HG03196 (cell line): Measurements from ENCODE around the gene KIF18B.

Source experiments
- ATAC-seq: cut with Tn5 transposase; IDR thresholded peaks from one replicate; pipeline ENCODE4 v1.9.1; 2021; ENCODE audit not compliant: unreplicated experiment

Gene KIF18B

DNA sequence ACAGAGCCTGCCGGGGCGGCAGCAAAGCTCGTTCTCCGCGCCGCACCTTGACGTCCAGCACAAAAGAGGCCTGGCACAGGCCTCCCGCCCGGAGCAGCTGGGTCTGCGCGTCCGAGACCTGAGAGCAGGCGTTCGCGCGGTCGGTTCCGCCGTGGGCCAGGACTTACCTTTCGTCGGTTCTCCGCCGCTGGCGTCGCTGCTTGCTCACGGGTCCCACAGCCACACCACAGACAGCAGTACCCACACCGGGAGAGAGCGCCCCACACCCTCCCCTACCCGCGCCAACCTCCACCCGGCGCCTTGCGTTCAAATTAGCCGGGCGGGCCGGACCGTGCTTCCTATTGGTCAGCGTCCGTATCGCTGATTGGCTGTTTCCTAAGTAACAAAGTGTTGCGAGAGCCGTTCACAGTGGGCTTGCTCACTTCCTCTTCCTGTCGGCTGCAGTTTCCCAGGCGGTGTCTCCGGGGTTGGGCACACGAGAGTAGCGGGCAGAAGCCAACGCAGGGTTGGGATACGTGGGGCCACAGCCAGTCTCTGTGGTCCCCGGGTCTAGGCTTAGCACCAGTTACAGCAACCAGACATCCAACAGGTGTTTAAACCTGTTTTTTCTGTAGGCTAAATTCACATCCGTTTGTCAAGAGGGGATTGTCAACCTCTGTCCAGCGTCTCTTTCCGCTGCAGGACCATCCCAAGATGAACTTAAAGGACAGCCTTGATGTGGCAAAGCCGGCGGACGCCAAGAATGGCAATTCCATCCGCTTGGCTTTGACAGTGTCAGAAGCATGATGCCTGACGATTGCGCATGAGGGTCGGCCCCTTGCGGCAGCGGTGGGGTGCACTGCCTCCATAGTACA, at the start of gene KIF18B:
TSS of gene KIF18B (minus strand) at position 313 of the 854 bp plus-strand sequence. CDS start 11,429 bp downstream, outside the sequence.
- peak; percentile 86 for ATAC-seq

DNA sequence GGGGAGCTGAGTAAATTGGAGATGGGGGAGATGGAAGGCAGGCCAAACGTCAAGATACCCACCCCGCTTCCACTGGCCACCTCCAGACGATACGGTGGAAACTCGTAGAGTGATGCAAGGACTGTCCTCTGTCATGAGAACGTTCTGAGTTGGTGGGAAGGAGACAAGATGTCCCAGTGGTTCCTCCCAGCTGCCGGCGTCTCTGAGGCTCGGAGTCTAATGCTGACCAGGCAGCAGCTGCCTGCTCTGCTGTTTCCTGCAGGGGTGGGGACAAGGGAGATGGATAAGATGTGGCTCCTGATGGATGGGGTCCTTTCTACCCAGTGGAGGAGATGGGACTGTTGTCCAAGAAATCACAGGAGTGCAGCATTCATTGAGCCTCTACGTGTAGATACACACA, 48.7 kb upstream of the KIF18B start:
- no peak for ATAC-seq

DNA sequence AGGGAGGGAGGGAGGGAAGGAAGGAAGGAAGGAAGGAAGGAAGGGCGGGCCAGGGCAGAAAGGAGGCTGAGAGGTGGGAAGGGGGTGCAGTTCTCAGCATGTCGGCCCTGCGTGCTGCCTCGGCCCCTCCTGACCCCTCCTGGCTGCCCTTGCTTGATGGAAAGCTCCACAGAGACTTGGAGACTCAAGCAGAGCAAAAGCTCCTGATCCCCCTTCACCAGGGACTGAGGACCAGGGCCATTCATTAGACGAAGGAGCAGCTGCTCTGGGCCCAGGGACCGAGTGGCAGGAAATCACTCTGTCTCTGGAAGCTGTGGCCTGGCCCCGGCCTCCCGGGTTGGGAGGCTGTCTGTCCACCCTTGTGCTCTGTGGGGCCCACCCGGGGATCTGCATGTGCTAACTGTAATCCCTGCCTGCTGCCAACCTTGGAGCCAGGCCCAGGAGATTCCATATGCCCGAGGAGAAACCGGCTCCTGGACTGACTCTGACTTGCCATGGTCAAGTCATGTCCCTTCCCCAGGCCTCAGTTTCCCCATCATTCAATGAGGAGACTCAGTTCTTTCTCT, 47.9 kb upstream of the KIF18B start:
- no peak for ATAC-seq

DNA sequence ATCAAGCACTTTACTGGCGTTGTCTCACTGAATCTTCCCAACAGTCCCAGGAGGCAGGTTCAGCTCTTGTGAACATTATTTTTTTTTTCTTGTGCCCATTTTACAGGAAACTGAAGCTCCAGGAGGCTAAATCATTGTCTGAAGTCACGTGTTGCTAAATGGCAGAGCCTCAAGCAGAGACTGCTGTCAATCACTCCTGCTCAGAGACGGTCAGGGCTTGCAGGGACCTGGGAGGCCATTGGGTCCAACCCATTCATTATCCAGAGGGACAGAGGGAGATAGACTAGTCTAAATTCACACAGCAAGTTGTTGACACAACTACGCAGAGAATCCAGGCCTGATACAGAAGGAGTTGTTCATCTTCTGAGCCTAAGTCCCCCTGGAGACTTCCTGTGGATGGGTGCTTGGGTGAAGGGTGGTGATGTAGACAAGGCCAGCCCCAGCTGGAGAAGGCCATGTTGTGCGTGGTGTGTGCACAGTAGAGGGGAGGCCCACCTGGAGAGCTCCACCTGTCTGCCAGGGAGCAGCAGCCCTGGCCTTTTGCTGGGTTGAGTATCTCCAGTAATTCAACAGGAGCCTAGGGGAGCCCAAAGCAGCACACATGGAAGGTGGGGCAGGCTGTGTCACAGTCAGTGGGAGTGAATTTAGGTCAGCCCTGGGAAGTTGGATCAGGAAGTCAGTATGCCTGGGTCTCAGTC, 44.8 kb upstream of the KIF18B start:
- no peak for ATAC-seq

DNA sequence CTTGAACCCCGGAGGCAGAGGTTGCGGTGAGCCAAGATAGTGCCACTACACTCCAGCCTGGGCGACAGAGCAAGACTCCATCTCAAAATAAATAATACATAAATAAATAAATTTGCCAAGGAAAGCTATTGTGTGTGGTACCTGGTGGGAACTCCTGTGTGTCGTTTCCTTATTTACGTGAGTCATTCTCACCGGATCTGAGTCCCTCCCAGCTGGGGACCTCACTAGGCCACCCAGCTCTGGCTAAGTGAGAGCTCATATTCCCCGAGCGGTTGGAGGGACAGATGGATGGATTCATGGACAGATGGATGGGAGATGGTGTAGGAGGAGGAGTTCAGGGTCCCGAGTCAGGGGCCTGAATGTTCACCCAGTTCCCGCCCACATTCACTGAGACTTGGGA, 43.4 kb upstream of the KIF18B start:
- no peak for ATAC-seq

DNA sequence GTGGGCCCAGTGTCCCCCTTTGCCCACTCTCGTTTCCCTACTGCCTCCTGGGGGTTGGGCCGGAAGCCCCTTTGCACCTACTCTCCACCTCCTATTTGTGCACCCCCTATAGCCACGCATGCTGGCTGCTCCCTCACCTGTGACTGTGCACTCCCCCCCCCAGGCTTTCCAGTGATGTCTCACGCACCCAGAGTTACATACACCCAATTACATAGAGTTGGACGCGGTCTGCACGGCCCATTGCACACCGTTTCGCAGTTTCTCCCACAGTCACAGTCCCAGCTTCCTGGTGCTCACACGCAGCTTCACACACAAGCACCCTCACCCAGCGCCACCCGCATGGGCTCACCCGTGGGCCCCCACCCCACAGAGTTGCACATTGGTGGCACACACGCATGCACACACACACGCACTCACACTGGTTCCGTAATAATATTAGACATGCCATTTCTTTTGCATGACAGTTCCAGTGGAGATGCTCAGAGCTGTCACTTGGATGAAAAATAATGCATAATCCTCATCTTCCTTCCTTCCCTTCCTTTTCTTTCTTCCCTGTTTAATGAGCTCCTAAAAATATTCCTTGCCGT, 42.1 kb upstream of the KIF18B start:
- no peak for ATAC-seq

DNA sequence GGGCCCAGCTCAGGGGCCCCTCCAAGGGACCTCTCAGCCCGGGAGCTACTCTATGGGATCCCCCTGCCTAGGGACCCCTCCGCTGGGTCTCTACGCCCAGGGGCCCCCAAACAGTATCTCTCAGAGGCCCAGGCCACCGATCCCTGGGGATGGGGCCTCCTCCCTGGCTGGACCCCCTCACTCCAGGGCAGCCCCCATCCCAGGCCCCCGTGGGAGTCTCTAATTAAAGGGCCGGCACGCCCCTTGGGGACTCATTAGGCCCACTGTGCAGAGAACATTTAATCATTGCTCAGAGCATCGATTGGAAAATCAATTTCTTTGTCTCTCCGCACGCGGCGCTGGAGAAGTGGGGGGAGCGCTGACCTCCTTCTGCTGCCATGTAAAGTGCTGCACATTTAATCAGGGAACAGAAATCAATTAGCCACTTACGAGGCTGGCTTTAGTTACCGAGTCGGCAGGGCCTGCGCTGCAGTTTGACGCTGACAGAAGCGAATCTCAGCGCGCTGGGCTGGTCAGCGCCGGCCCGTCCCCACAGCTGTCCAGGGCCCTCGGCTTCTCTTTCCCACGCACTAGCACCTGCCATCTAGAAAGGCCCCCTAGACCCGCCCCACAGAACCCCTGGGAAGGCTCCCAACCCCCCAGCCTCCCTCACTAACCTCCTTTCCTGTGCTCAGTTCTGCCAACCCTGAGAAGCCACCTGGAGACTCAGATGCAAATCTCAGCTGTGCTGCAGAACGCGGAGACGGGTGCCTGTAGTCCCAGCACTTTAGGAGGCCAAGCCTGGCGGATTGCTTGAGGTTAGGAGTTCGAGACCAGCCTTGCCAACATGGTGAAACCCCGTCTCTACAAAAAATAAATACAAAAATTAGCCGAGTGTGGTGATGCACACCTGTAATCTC, 40.7 kb upstream of the KIF18B start:
- ATAC-seq: no peak

DNA sequence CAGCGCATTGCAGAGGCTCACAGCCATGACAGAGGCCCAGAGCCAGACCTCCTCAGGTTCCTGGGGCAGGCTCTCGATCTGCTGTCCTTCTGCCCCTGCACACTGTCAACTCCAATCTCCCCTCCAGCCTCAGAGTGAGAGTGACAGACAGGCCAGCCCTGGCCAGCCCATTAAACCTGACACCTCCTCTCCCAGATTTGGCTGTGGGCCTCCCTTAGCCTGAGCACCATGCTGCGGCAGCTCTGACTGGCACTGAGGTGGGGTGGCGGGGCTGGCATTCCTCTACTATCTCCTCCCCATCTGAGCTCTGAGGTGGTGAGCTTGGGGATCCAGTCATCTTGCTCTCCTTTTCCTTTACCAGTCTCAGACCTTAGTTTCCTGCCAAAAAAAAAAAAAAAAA, 36.0 kb upstream of the KIF18B start:
- no peak for ATAC-seq

DNA sequence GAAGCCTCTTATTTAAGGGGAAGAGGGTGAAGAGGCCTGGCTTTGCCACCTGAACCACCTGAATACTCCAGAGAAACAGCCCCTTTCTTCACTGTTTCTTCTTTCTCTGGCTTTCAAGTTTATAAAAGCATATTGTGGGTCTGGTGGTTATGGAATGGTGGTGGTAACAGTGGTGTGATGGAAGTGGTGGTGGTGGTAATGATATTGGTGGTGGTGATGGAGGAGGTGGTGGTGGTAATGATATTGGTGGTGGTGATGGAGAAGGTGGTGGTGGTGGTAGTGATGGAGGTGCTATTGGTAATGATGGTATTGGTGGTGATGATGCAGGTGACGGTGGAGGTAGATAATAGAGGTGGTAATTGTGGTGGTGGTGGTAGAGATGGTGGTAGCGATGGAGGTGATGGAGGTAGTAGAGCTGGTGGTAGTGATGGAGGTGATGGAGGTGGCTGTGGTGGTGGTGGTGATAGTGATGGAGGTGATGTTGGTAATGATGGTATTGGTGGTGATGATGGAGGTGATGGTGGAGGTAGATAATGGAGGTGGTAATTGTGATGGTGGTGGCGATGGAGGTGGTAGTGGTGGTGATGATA, 34.6 kb upstream of the KIF18B start:
- ATAC-seq: no peak

DNA sequence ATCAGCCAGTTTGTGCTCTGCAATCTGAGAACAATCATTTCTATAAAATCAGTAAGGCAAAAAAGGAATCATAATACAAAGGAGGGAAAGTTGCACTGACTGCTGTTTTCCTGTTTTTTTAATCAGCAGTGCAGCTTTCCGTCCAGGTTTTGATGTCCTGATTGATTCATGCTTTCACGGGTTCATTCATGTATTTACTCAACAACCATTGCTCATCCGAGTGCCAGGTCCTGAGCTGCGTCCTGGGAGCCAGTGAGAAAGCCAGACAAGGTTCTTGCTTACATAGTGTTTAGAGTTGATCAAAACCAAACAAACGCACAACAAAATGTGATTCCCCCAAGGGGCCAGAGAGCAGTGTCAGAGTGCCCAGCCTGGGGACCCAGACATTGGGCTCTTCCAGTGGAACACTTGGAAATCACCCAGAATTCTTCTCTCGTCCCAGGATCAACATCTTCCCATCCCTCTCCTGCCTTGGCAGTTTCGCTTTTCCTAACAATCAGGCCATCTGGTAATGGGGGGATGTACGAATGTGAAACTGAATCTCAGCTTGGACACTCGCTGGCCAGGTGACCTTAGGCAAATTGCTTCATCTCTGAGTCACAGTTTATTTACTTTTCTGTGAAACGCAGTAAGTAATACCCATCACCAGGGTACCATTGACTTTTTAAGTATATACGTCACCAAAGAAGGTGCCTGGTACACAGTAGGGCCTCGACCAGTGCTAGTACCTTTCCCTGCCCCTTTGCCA, 33.8 kb upstream of the KIF18B start:
- ATAC-seq: no peak

DNA sequence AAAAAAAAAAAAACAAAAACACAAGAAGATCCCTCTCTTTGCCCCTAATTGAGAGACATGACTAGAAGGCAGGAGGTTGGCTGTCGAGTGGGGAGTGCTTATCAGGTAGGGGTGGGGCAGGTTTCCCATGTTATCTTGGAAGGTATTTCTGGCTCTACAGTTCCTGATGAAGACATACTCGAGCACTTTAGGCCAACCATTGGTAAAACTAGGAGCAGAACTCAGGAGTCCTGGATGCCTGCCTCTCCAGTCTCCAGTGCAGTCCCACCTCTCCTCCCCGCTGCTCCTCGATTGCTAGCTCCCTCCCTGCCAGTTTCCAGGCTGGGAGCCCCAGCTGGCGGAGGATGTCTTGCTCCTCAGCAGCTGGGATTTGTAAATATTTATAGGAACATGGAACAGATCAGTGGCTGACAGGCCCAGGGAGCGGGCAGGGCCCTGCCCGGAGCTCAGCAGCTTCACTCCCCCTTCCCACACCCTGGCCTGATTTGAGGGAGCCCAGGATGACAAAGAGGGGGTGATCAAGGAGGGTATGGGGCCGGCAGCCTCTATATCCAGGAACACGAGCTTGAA, 31.9 kb upstream of the KIF18B start:
- no peak for ATAC-seq

DNA sequence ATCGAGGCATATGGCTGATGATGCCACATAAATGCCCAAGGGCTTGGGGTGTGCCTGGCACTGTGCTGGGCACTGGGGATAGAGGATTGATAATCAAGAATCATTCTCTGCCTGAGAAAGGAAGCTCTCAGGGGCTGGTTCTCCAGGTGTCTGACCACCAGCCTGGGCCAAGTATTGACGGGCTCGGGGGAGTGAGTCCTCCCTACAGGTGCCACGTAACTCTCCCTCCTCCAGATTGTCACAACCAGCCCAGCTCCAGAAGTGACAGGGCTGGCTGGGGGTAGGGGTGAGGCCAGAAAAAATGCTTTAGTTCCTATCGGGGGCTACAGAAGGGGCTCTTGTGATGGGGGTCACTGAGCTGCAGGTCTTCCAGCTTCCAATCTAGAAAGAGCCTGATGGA, 31.2 kb upstream of the KIF18B start:
- ATAC-seq: no peak

DNA sequence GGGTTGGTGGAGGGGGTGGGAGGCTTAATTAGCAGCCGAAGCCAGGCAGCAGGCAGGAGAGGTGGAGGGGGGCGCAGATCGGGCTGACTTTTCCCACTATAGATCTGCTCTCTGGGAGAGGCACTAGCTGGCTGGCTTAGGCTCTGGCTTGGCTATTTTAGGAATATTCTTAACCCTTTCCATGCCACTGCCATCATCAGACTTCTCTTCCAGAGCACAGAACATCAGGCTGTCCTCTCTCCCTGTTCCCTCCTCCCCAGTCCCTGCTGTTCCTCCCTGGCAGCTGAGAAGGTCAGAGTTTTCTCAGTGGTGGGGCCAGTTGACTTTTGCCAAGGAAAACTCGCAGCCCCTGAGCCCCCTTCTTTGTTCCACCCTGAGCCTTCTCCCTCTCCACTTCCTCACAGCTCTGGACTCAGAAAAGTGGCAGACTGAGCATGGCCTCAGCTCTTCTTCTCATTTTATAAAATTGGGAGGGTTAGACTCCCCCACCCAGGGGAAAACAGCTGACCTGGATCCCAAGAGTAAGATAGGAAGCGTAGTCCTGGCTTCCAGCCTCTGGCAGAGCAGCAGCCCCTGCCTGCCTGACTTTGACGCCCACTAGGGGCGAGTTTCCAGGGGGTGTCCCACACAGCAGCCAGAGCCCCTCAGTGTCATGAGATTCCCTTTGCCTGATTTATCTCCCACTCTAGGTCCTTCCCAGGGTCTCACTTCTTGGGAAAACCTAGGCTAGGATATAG, 30.4 kb upstream of the KIF18B start:
- ATAC-seq: no peak

DNA sequence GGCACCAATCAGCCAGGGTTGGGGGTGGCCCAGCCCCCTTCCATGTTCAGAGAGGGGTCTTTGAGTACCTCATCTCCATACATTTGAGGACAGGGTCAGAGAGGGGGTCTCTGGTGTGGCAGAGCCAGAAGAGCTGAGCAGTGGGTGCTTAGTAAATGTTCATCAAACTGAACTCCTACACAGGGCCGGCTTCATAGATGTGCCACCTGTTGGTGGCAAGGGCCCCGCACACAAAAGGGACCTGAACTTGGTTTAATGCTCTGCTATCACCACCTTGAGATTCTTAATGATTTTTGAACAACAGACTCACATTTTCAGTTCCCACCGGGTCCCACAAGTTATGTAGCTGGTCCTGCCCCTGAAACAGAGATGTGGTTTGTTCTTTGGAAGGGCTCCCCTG, 29.5 kb upstream of the KIF18B start:
- ATAC-seq: no peak

DNA sequence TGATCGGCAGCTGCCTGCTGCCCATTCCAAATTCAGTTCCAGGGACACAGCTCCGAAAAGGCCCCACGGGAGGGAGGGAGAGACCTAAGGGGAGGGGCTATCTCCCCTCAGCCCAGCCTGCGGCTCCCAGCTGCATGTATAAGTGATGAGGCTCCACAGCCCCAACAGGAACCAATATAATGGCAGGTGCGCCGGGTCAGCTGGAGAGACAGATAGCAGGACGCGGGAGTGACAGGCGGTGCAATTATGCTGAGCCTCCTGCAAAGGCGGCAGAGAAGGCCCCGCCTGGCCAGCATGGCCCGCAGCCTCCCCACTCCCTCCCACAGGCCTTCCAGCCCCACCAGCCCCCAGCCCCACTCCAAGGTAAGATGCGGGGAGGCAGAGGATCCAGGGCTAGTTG, 28.6 kb upstream of the KIF18B start:
- ATAC-seq: no peak

DNA sequence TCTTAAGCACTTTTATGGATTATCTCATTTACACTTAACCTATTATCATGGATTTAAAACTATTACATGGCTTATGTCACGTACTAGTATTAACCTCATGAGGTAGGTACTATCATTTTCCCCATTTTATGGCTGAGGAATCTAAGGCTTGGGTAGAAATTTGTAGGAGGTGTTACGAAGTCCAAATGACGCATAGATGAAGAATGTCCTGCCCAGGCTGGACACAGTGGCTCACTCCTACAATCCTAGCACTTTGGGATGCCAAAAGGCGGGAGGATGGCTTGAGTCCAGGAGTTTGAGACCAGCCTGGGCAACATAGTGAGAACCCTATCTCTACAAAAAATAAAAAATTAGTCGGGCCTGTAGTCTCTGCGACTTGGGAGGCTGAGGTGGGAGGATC, 25.4 kb upstream of the KIF18B start:
- no peak for ATAC-seq

DNA sequence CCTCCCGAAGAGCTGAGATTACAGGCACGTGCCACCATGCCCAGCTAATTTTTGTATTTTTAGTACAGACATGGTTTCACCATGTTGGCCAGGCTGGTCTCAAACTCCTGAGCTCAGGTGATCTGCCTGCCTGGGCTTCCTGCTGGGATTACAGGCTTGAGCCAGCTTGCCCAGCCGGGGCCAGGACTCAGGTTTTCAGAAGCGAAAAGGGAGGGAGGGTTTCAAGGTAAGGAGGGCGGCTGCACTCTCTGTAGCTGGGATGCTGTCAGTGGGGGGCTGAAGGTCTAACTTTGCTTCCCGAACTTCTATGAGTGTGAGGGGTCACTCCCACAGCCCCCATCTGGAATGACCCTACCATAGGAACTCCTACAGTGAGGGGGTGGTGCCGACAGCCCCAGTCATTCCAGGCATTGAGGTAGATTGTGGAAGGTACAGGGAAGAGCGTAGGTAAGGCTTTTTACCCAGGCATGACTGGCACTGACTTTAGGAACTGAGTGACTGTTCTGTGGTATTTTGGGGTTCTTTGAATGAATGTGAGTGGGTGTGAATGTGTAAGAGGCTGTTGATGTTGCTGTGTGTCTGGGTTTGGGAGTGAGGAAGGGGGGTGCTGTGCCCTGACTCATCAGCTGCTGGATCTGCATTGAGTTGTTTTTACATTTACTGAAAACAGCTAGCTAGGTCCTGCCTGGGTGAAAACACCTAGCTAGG, 24.4 kb upstream of the KIF18B start:
- no peak for ATAC-seq

DNA sequence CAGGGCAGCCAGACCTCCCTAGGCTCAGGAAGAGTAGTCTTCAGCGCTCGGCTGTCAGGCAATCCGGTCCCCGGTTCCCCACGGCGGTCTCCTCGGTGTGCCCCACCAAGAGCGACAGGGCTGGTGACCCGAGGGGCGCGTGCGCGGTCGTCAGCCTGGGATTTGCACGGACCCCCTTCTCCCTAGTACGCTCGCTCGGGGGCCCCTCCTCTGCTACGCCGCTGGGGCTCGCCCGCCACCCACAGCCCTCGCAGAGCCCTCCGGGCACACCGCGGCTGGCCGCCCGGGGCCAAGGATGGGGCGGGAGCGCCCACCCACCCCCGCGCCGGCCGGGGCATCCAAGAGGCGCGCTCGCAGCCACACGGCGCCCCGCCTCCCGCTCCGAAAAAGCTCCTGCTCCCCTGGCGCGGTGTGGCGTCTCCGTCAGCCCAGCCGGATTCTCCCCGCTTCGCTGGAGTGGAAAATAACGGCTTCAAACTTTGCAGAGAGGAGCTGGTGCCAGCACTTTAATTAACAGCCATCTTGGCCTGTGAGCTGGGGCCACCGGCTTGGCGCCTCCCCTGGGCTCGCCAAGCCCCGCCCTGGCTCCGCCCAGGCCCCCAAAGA, 22.7 kb upstream of the KIF18B start:
- no peak for ATAC-seq
